Upper lobe of right lung (tissue), 1 donor: Measurements from ENCODE around the gene TLR1. TPM values are rescaled to one million over a fixed set of nuclear protein-coding genes. Genes with fewer than 3 reads are reported as not detected.
"Not testable (repeated sequence)": the region's sequence is repeated elsewhere in the genome, so short reads cannot be mapped to it uniquely, and the experiment has no call there.

Source experiments
- ATAC-seq: fragments of 200-7000 bp; cut with Tn5 transposase; one replicate; pipeline ENCODE4 v1.9.1; 2020; ENCODE audit warnings: mild to moderate bottlenecking, moderate library complexity
- DNase-seq: peaks from one replicate; pipeline ENCODE4 v3.0.0-alpha.2; 2020
- H3K27ac ChIP-seq: fragments of 200-600 bp; one replicate; pipeline ENCODE4 v1.8.0; 2022
- H3K27me3 ChIP-seq: fragments of 200-600 bp; one replicate; pipeline ENCODE4 v1.8.0; 2022; ENCODE audit warnings: mild to moderate bottlenecking
- H3K36me3 ChIP-seq: fragments of 200-600 bp; one replicate; pipeline ENCODE4 v1.8.0; 2022
- H3K4me1 ChIP-seq: fragments of 200-600 bp; one replicate; pipeline ENCODE4 v1.8.0; 2022
- H3K4me3 ChIP-seq: fragments of 200-600 bp; one replicate; pipeline ENCODE4 v1.8.0; 2022; ENCODE audit warnings: mild to moderate bottlenecking
- H3K9me3 ChIP-seq: fragments of 200-600 bp; one replicate; pipeline ENCODE4 v1.8.0; 2022
- intact Hi-C: fragments of 100-400 bp; cut with DNase I; formaldehyde crosslinking; loops from one replicate; pipeline ENCODE4 v1.11.0; 2022
- total RNA-seq: library from RNA; stranded (reverse); fragmentation: NEBNext Ultra II Directional; extraction: Animal tissue kit (Norgen Biotek cat#: 25700); gene quantifications from one replicate; pipeline ENCODE4 v1.2.1, GENCODE V29; 2021
- TF ChIP-seq, protein P1 (sequence below): fragments of 200-600 bp; IDR thresholded peaks from one replicate; pipeline ENCODE4 v1.8.0; 2022; ENCODE audit warnings: antibody characterized with exemption
- donor health status: DM: no; HTN: yes; CAD: no; lungs with severe emphysema.

The TLR1 gene
- total RNA-seq, 1 donor from 2014 or later, result 26.4 TPM

DNA sequence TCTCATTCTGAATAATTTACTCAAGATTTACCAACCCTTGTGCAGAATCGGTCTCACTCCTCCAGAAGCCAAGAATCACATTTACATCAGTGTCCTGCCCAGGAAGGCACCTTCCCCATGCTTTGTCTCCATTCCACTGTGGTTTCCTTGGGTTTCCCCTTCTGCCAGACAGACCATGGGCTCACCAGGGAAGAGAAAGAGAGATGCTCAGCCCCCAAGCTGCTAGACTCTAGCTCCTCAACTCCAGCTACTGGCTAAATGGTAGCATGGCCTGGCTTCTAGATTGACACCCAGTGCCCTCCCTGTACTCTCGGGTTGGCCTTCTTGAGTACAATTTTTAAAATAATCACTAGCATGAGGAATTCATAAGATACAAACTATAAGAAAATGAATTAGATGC is 34.7 kb downstream of the TLR1 start:
- intact Hi-C loops, result no loop called here
- Histone ChIP-seq H3K27ac (no peak overlapping the region), H3K36me3 (no peaks in the 10 kb centered on the region), H3K4me3 (no peak overlapping the region), H3K27me3 (no peaks in the 10 kb centered on the region), H3K9me3 (no peaks in the 10 kb centered on the region), H3K4me1 (no peaks in the 10 kb centered on the region)
- TF ChIP-seq, protein P1, sequence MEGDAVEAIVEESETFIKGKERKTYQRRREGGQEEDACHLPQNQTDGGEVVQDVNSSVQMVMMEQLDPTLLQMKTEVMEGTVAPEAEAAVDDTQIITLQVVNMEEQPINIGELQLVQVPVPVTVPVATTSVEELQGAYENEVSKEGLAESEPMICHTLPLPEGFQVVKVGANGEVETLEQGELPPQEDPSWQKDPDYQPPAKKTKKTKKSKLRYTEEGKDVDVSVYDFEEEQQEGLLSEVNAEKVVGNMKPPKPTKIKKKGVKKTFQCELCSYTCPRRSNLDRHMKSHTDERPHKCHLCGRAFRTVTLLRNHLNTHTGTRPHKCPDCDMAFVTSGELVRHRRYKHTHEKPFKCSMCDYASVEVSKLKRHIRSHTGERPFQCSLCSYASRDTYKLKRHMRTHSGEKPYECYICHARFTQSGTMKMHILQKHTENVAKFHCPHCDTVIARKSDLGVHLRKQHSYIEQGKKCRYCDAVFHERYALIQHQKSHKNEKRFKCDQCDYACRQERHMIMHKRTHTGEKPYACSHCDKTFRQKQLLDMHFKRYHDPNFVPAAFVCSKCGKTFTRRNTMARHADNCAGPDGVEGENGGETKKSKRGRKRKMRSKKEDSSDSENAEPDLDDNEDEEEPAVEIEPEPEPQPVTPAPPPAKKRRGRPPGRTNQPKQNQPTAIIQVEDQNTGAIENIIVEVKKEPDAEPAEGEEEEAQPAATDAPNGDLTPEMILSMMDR, result no peak
- DNase-seq, result no peak
- no peak for ATAC-seq

DNA sequence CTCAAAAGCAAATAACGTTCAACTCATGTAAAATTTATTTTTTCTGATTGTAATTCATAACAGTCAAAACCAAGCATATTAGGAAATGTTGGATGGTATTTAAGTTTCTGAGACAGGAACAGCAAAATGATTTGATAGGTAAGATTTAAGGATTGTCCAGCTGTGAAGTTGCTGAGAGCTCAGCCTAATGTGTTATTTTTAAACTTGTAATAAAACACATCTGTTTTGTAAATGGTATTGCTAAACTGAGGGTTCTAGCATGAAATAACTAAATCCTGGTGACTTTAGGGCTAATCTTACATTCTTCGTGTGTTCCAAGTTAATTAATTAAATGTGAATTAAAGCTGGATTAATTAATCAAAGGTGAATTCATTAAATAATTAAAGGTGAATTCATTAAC is 35.1 kb downstream of the TLR1 start:
- TF ChIP-seq, protein P1, result no peak
- intact Hi-C loops, result no loop called here
- Histone ChIP-seq H3K4me3 (no peak overlapping the region), H3K36me3 (no peaks in the 10 kb centered on the region), H3K27me3 (no peaks in the 10 kb centered on the region), H3K9me3 (no peaks in the 10 kb centered on the region), H3K4me1 (no peaks in the 10 kb centered on the region), H3K27ac (no peak overlapping the region)
- DNase-seq, result no peak
- no peak for ATAC-seq

DNA sequence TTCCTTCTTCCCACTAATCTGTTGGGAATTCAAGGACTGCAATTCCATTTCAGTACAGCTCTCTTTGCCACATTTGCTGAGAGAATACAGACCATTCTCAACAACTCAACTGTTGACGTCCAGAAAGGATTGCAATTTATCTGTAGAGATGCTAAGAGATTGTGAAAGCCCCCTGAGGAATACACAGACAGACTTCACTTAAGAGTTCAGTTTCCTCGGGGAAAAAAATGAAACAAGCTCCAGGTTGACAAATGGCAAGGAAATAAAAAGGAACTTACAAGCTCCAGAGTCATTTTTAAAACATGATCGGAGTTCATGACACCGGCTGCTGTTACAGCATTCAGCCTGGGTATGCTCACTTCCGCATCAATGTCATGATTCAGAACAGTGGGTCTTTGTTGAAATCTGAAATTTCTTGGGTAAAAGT is 35.6 kb downstream of the TLR1 start:
- H3K4me3 ChIP-seq, result no peak overlapping the region
- intact Hi-C loops, result no loop called here
- H3K27me3 ChIP-seq, result no peaks in the 10 kb centered on the region
- H3K4me1 ChIP-seq, result no peaks in the 10 kb centered on the region
- H3K9me3 ChIP-seq, result no peaks in the 10 kb centered on the region
- H3K36me3 ChIP-seq, result no peaks in the 10 kb centered on the region
- ATAC-seq, result peak; percentile 57
- H3K27ac ChIP-seq, result peak overlapping the region; percentile 24
- no peak for DNase-seq
- TF ChIP-seq, protein P1, result no peak

DNA sequence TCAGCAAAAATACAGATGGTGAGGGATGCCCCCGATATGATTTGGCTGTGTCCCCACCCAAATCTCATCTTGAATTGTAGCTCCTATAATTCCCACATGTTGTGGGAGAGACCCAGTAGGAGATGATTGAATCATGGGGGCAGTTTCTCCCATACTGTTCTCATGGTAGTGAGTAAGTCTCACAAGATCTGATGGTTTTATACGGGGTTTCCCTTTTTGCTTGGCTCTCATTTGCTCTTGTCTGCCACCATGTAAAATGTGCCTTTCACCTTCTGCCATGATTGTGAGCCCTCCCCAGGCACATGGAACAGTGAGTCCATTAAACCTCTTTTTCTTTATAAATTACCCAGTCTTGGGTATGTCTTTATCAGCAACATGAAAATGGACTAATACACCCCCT is 37.7 kb downstream of the TLR1 start:
- ATAC-seq, H3K27ac ChIP-seq, H3K4me3 ChIP-seq, intact Hi-C loops, H3K9me3 ChIP-seq, H3K4me1 ChIP-seq, DNase-seq, H3K36me3 ChIP-seq, H3K27me3 ChIP-seq: not testable (repeated sequence)

DNA sequence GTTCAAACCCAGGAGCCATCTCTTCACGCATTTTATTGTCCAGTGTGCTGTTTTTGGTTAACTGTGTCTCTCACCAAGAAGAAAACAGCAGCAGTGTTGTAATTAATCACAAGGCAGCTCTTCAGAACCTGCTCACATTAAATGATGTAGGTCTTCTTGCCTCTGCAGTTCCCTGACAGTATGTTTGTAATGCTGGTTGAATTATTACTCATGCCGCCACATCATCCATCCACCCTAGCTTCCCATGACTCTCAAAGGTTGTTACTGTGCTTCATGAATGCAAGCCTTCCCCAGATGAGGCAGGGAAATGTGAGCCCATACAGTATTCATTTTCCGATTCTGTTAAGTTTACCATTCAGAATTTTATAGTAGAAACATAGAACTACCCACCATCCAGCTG is 39.2 kb downstream of the TLR1 start:
- H3K4me3 ChIP-seq, result no peak overlapping the region
- intact Hi-C loops, result no loop called here
- no peaks in the 10 kb centered on the region for H3K4me1 ChIP-seq
- DNase-seq, result no peak
- no peaks in the 10 kb centered on the region for H3K36me3 ChIP-seq
- TF ChIP-seq, protein P1, result no peak
- no peaks in the 10 kb centered on the region for H3K9me3 ChIP-seq
- H3K27ac ChIP-seq, result no peak overlapping the region
- H3K27me3 ChIP-seq, result no peaks in the 10 kb centered on the region
- no peak for ATAC-seq

DNA sequence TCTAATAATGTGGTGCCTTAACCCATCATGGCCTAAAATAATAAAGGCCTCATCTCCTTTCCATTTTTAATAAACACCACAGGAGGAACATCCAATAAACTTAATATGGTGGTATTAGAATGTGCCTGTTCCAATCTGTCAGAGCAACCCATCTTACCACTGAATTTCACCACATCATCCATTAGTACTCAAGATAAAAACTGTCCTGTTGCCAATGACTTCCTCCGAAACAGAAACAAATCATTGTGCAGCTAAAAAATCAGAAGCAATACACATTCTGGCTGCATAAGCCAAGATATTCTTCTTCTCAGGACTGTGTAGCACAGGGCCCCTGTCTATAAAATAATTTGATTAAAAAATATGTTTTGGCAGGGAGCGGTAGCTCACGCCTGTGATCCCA is 40.3 kb downstream of the TLR1 start:
- H3K36me3 ChIP-seq, result no peaks in the 10 kb centered on the region
- TF ChIP-seq, protein P1, result no peak
- H3K9me3 ChIP-seq, result no peaks in the 10 kb centered on the region
- intact Hi-C loops, result no loop called here
- H3K27ac ChIP-seq, result no peak overlapping the region
- peaks cover 1% of the 10 kb centered on the region for H3K4me1 ChIP-seq
- H3K27me3 ChIP-seq, result no peaks in the 10 kb centered on the region
- H3K4me3 ChIP-seq, result no peak overlapping the region
- ATAC-seq, result no peak
- no peak for DNase-seq
